ENCODE data around the gene WWOX.

The WWOX gene

GRCh38 chr16:78755751-78756661, 656.6 kb downstream of the WWOX start:
- H3K4me3 ChIP-seq (ENCODE audit: low read depth, low read length), result no peak overlapping the region
- DNase-seq (ENCODE audit: low read depth), result no peak
- TF ChIP-seq, protein P1, sequence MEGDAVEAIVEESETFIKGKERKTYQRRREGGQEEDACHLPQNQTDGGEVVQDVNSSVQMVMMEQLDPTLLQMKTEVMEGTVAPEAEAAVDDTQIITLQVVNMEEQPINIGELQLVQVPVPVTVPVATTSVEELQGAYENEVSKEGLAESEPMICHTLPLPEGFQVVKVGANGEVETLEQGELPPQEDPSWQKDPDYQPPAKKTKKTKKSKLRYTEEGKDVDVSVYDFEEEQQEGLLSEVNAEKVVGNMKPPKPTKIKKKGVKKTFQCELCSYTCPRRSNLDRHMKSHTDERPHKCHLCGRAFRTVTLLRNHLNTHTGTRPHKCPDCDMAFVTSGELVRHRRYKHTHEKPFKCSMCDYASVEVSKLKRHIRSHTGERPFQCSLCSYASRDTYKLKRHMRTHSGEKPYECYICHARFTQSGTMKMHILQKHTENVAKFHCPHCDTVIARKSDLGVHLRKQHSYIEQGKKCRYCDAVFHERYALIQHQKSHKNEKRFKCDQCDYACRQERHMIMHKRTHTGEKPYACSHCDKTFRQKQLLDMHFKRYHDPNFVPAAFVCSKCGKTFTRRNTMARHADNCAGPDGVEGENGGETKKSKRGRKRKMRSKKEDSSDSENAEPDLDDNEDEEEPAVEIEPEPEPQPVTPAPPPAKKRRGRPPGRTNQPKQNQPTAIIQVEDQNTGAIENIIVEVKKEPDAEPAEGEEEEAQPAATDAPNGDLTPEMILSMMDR (IDR thresholded peaks at IDR 0.05; ENCODE audit: control insufficient read depth, extremely low read depth, insufficient read depth), result no peak

DNA sequence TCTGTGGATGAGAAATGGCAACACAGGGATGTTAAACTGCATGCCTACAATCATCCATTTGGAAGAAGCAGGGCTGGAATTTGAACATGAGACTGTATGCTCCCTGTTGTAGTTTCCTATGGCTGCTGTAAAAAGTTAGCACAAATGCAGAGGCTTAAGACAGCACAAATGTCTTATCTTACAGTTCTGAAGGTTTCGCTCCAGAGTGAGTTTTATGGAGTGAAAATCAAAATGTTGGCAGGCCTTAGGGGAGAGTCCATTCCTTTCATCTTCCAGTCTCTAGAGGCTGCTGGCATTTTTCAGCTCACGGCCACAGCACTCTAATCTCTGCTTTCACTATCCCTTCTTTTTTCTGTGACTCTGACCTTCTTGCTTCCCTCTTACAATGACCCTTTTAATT, 660.1 kb downstream of the WWOX start:
- no peak overlapping the region for H3K4me3 ChIP-seq (ENCODE audit: low read depth, low read length)
- DNase-seq (ENCODE audit: low read depth), result no peak
- TF ChIP-seq, protein P1 (IDR thresholded peaks at IDR 0.05; ENCODE audit: control insufficient read depth, extremely low read depth, insufficient read depth), result no peak

GRCh38 chr16:78760611-78761010, 661.2 kb downstream of the WWOX start:
- TF ChIP-seq, protein P1 (IDR thresholded peaks at IDR 0.05; ENCODE audit: control insufficient read depth, extremely low read depth, insufficient read depth), result no peak
- no peak overlapping the region for H3K4me3 ChIP-seq (ENCODE audit: low read depth, low read length)
- DNase-seq (ENCODE audit: low read depth), result no peak

DNA sequence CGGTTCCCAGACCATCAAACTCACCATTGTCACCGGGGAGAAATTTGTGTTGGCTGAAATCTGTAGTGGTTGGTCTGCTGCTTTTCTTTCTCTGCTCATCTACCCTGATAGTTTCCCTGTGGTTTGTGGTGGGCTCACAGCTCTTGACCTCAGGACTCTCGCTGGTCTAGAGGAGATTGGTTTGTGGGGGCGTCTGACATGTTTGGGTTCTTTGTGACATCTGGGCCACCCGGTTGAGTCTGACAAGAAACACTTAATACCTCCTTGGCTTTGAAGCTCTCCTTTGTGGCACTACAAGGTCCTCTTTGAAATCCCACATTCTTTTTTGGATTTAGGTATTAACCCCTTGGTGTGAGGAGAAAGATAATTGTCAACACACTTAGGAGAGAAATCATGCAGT, 662.0 kb downstream of the WWOX start:
- H3K4me3 ChIP-seq (ENCODE audit: low read depth, low read length), result no peak overlapping the region
- DNase-seq (ENCODE audit: low read depth), result no peak
- TF ChIP-seq, protein P1 (IDR thresholded peaks at IDR 0.05; ENCODE audit: control insufficient read depth, extremely low read depth, insufficient read depth), result no peak

DNA sequence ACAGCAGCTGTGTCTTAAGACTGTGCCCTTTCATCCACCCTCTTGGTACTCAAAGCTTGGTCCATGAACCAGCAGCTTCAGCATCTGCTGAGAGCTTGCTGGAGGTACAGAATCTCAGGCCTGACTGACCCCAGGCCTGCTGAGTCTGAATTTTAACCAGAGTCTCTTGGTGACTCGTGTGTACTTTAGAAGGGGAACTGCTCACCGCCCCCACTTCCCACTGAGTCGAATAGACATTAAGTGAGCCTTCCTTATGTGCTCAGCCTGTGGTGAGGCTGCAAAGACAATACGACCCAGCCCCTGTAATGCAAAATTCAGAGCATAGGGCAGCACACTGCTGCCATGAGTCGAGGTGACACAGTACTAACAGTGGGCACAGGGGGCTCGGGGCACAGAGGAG, 662.8 kb downstream of the WWOX start:
- TF ChIP-seq, protein P1 (IDR thresholded peaks at IDR 0.05; ENCODE audit: control insufficient read depth, extremely low read depth, insufficient read depth), result no peak
- no peak for DNase-seq (ENCODE audit: low read depth)
- H3K4me3 ChIP-seq (ENCODE audit: low read depth, low read length), result no peak overlapping the region

GRCh38 chr16:78763821-78764440, 664.5 kb downstream of the WWOX start:
- DNase-seq (ENCODE audit: low read depth), result no peak
- H3K4me3 ChIP-seq (ENCODE audit: low read depth, low read length), result no peak overlapping the region
- TF ChIP-seq, protein P1 (IDR thresholded peaks at IDR 0.05; ENCODE audit: control insufficient read depth, extremely low read depth, insufficient read depth), result no peak

Measured in LNCaP clone FGC (cell line).